H1 (cell line): ENCODE results near the gene CUEDC1. TPM values are rescaled to one million over a fixed set of nuclear protein-coding genes. Genes with fewer than 3 reads are reported as not detected.

Experiments
- EZH2 ChIP-seq: fragments of 200-600 bp; sonication (generic); IDR thresholded peaks from 2 replicates; pipeline ENCODE4 v1.7.1; 2012; ENCODE audit warnings: low read depth, mild to moderate bottlenecking, moderate library complexity, low read length, inconsistent platforms; ENCODE audit not compliant: severe bottlenecking
- HDAC6 ChIP-seq: IDR thresholded peaks from one replicate; pipeline ENCODE4 v1.7.1; 2012; ENCODE audit warnings: low read depth, mild to moderate bottlenecking, inconsistent platforms, low read length, moderate library complexity
- SAP30 ChIP-seq: fragments of 300-600 bp; sonication (generic); IDR thresholded peaks from 2 replicates; pipeline ENCODE4 v1.7.1; 2012; ENCODE audit warnings: low read length, moderate library complexity, mild to moderate bottlenecking, inconsistent platforms; ENCODE audit not compliant: insufficient read depth, insufficient replicate concordance
- SP2 ChIP-seq: IDR thresholded peaks from 2 replicates; pipeline ENCODE4 v1.6.1; 2012; ENCODE audit warnings: mild to moderate bottlenecking, low read length, inconsistent platforms
- TEAD4 ChIP-seq: IDR thresholded peaks from 2 replicates; pipeline ENCODE4 v1.6.1; 2012; ENCODE audit warnings: low read depth, low read length, inconsistent platforms, mixed read lengths
- YY1 ChIP-seq: IDR thresholded peaks from 2 replicates; pipeline ENCODE4 v1.6.1; 2011; ENCODE audit warnings: low read depth, mild to moderate bottlenecking, low read length
- ZNF274 ChIP-seq: IDR thresholded peaks from 2 replicates; pipeline ENCODE4 v1.7.0; 2012; ENCODE audit warnings: low read length, borderline replicate concordance; ENCODE audit errors: extremely low read depth
- polyA plus RNA-seq, 7 experiments: library from polyadenylated mRNA; depleted of rRNA in 3 of 7; stranded (reverse) in 5 of 7; unstranded in 2 of 7; fragments of >200 nt in 5 of 7; fragments of 200-250 nt in 2 of 7; gene quantifications; 1 replicate in 5 of 7; 2 replicates in 1 of 7; 4 replicates in 1 of 7; pipeline versions ENCODE4 v1.2.1 to v1.2.3, GENCODE V29; 2011 to 2013; ENCODE audit warnings: missing spikeins in 2 of 7, mixed read lengths in 2 of 7
- total RNA-seq: library from RNA; stranded (reverse); fragmentation: NEBNext Ultra II Directional; extraction: Animal tissue kit (Norgen Biotek cat#: 25700); gene quantifications from 2 replicates; pipeline ENCODE4 v1.2.1, GENCODE V29; 2021

The CUEDC1 gene
- total and polyA plus RNA-seq, 2 of the 8 experiments (the other 6 are each of a cell fraction or from before 2014, with no cell fraction given): 4.0 to 10.7 TPM

DNA sequence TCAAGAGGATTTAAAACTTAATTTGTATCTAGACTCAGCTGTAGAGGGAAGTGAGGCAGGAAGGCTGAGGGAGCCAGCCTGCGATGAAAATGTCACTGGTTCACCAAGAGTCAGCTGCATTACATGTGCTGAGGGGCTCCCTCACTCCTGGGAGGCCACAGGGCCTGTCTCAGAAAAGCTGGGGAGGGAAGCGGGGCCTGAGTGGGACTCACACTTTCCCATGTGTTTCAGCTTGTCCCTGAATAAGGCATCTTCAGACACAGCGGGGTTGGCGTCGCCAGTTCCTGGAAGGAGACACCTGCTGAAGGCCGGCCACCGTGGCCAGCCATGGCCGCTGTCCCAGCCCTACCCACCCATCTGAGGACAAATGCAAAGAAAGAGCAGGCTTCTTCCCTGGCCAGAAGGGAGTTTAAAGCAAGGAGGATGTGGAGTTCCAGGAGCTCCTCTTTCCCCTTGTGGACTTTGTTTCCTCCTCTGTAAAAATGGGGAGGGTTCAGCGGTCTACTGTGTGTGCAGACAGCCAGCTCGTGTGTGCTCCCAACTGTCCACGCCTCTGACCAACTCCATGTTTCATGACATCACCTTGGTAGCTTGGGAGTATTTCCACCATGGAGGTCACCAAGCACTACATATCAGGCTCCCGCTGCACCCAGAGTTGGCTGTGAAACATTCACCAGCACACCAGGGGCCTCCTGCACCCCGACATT lies 86.1 kb downstream of the CUEDC1 start (continued):
- TF ChIP-seq TEAD4 (no peak), HDAC6 (no peak), EZH2 (no peak), YY1 (no peak), SP2 (no peak), ZNF274 (no peak), SAP30 (no peak)
